ENCODE data around the gene ETF1. TPM values are rescaled to one million over a fixed set of nuclear protein-coding genes. Genes with fewer than 3 reads are reported as not detected.

Gene ETF1
- total RNA-seq, 1 experiment from 2014 or later, result 179 TPM

DNA sequence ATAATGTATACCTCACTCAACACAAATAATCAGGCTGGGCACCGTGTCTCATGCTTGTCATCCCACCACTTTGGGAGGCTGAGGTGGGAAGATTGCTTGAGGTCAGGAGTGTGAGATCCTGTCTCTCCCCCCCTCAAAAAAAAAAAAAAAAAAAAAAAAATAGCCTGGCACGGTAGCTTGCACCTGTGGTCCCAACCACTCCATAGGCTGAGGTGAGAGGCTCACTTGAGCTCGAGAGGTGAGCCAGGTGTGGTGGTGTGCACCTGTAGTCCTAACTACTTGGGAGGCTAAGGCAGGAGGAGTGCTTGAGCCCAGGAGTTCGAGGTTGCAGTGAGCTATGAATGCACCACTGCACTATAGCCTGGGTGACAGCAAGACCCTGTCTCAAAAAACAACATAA, 9.6 kb upstream of the ETF1 start:
- Mint-ChIP-seq H3K27ac (ENCODE audit: unreplicated experiment) (peak overlapping the region; percentile 28), H3K27me3 (ENCODE audit: insufficient read depth, unreplicated experiment) (no peaks in the 10 kb centered on the region), H3K4me1 (ENCODE audit: low read depth, unreplicated experiment) (peaks cover 10% of the 10 kb centered on the region), H3K4me3 (ENCODE audit: unreplicated experiment) (no peak overlapping the region), H3K36me3 (ENCODE audit: insufficient read depth, unreplicated experiment) (peaks cover 91% of the 10 kb centered on the region), H3K9me3 (ENCODE audit: unreplicated experiment) (no peaks in the 10 kb centered on the region)
- intact Hi-C loops (cut with micrococcal nuclease; ENCODE audit: unreplicated experiment), result no loop called here
- Histone ChIP-seq H3K27me3 (replicated peaks; ENCODE audit: control insufficient read depth, insufficient read depth, low read length) (no peaks in the 10 kb centered on the region), H3K9me3 (no peaks in the 10 kb centered on the region), H3K4me3 (ENCODE audit: low read depth, low read length) (no peak overlapping the region), H3K36me3 (ENCODE audit: control insufficient read depth, insufficient read depth, low read length) (peaks cover 4% of the 10 kb centered on the region), H3K4me1 (no peaks in the 10 kb centered on the region)
- no TSS peak for BruUV-seq (replicated peaks)
- TF ChIP-seq, protein P1, sequence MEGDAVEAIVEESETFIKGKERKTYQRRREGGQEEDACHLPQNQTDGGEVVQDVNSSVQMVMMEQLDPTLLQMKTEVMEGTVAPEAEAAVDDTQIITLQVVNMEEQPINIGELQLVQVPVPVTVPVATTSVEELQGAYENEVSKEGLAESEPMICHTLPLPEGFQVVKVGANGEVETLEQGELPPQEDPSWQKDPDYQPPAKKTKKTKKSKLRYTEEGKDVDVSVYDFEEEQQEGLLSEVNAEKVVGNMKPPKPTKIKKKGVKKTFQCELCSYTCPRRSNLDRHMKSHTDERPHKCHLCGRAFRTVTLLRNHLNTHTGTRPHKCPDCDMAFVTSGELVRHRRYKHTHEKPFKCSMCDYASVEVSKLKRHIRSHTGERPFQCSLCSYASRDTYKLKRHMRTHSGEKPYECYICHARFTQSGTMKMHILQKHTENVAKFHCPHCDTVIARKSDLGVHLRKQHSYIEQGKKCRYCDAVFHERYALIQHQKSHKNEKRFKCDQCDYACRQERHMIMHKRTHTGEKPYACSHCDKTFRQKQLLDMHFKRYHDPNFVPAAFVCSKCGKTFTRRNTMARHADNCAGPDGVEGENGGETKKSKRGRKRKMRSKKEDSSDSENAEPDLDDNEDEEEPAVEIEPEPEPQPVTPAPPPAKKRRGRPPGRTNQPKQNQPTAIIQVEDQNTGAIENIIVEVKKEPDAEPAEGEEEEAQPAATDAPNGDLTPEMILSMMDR (IDR thresholded peaks at IDR 0.05; ENCODE audit: insufficient read depth in 1 of 2, low read depth in 1 of 2, low read length in 1 of 2, severe bottlenecking in 1 of 2, unreplicated experiment in 1 of 2), result no peak
- CTCF ChIA-PET, result interaction anchor here (0.6 to 1.2 kb wide), 3 partner anchors 42 to 96 kb away, joined by 3 read pairs; no protein-coding TSS in a partner anchor
- POLR2A ChIA-PET, result interaction anchor here (0.5 to 1.3 kb wide), 5 partner anchors 8 to 636 kb away, joined by 3 to 6 read pairs (median 3); partner anchors contain the start of gene ETF1
- no peak for DNase-seq

DNA sequence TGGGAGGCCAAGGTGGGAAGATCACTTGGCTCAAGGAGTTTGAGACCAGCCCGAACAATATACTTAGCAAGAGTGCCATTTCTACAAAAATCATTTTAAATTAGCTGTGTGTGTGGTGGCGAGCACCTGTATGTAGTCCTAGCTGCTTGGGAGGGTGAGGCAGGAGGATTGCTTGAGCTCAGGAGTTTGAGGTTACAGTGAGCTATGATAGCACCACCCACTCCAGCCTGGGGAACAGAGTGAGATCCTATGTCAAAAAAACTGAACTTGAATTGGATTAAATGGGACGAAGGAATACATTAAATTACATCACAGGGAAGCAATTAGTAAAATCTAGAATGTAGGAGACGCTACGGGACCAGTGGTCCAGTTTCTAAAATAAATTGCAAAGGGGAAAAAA, 6.4 kb upstream of the ETF1 start:
- no peaks in the 10 kb centered on the region for H3K27me3 Mint-ChIP-seq (ENCODE audit: insufficient read depth, unreplicated experiment)
- peaks cover 21% of the 10 kb centered on the region for H3K4me1 Mint-ChIP-seq (ENCODE audit: low read depth, unreplicated experiment)
- intact Hi-C loops (cut with micrococcal nuclease; ENCODE audit: unreplicated experiment), result no loop called here
- H3K9me3 Mint-ChIP-seq (ENCODE audit: unreplicated experiment), result no peaks in the 10 kb centered on the region
- H3K36me3 ChIP-seq (ENCODE audit: control insufficient read depth, insufficient read depth, low read length), result no peaks in the 10 kb centered on the region
- no peak overlapping the region for H3K27ac Mint-ChIP-seq (ENCODE audit: unreplicated experiment)
- no TSS peak for BruUV-seq (replicated peaks)
- peaks cover 70% of the 10 kb centered on the region for H3K36me3 Mint-ChIP-seq (ENCODE audit: insufficient read depth, unreplicated experiment)
- DNase-seq, result no peak
- H3K4me3 Mint-ChIP-seq (ENCODE audit: unreplicated experiment), result no peak overlapping the region
- TF ChIP-seq, protein P1 (IDR thresholded peaks at IDR 0.05; ENCODE audit: insufficient read depth in 1 of 2, low read depth in 1 of 2, low read length in 1 of 2, severe bottlenecking in 1 of 2, unreplicated experiment in 1 of 2), result no peak
- POLR2A ChIA-PET, result no interaction called here
- no peaks in the 10 kb centered on the region for H3K27me3 ChIP-seq (replicated peaks; ENCODE audit: control insufficient read depth, insufficient read depth, low read length)
- H3K4me3 ChIP-seq (ENCODE audit: low read depth, low read length), result no peak overlapping the region
- CTCF ChIA-PET, result no interaction called here
- H3K4me1 ChIP-seq, result no peaks in the 10 kb centered on the region
- no peaks in the 10 kb centered on the region for H3K9me3 ChIP-seq

DNA sequence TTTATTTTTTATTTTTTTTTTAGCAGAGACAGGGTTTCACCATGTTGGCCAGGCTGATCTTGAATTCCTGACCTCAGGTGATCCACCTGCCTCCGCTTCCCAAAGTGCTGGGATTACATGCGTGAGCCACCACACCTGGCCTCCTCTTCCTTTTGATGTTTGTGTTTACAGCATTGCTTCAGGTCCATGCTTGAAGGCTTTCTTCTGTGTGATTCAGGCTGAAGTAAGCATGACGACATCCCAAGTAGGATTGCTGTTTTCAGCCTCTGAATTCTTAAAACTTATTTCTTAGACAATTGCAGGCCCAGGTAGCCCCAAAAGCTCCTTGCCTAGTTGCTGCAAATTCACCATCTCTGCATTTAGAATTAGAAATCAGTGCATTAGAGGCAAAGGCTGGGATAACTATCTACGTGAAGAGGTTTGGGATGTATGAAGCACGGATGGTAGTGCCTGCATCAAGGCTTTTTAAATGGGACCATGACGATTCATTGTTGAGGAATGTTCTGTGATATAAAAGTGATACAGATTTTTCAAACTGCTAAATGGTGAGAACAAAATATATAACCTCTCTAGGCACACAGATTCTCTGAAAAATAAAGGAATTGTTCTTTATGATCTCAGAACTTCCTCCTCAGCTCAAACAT, 3.0 kb upstream of the ETF1 start:
- H3K9me3 ChIP-seq, result no peaks in the 10 kb centered on the region
- intact Hi-C loops (cut with micrococcal nuclease; ENCODE audit: unreplicated experiment), result no loop called here
- H3K4me3 ChIP-seq (ENCODE audit: low read depth, low read length), result no peak overlapping the region
- TF ChIP-seq, protein P1 (IDR thresholded peaks at IDR 0.05; ENCODE audit: insufficient read depth in 1 of 2, low read depth in 1 of 2, low read length in 1 of 2, severe bottlenecking in 1 of 2, unreplicated experiment in 1 of 2), result no peak
- H3K27ac Mint-ChIP-seq (ENCODE audit: unreplicated experiment), result no peak overlapping the region
- no peaks in the 10 kb centered on the region for H3K27me3 ChIP-seq (replicated peaks; ENCODE audit: control insufficient read depth, insufficient read depth, low read length)
- no peaks in the 10 kb centered on the region for H3K9me3 Mint-ChIP-seq (ENCODE audit: unreplicated experiment)
- H3K4me3 Mint-ChIP-seq (ENCODE audit: unreplicated experiment), result peak overlapping the region; percentile 82
- CTCF ChIA-PET, result no interaction called here
- peaks cover 27% of the 10 kb centered on the region for H3K4me1 Mint-ChIP-seq (ENCODE audit: low read depth, unreplicated experiment)
- POLR2A ChIA-PET, result no interaction called here
- BruUV-seq (replicated peaks), result no TSS peak
- no peak for DNase-seq
- H3K4me1 ChIP-seq, result peaks cover 5% of the 10 kb centered on the region; the same call in 1 of the 2 replicates
- no peaks in the 10 kb centered on the region; the same call in 1 of the 2 replicates for H3K36me3 ChIP-seq (ENCODE audit: control insufficient read depth, insufficient read depth, low read length)
- H3K36me3 Mint-ChIP-seq (ENCODE audit: insufficient read depth, unreplicated experiment), result peaks cover 70% of the 10 kb centered on the region
- H3K27me3 Mint-ChIP-seq (ENCODE audit: insufficient read depth, unreplicated experiment), result no peaks in the 10 kb centered on the region

Measured in Caco-2 (cell line).